GM10266 (cell line): ENCODE measurements around the gene MTREX.
A peak's percentile ranks its signal among the peaks of the same experiment; 100 is the strongest.

Source experiments
- DNase-seq: peaks from one replicate; pipeline ENCODE4 v3.0.0; 2012; ENCODE audit errors: extremely low spot score
- CTCF ChIP-seq: IDR thresholded peaks from 2 replicates; pipeline ENCODE4 v1.5.1; 2012; ENCODE audit warnings: mild to moderate bottlenecking, low read depth; ENCODE audit not compliant: control insufficient read depth, insufficient read depth; ENCODE audit errors: missing control alignments

The MTREX gene

DNA sequence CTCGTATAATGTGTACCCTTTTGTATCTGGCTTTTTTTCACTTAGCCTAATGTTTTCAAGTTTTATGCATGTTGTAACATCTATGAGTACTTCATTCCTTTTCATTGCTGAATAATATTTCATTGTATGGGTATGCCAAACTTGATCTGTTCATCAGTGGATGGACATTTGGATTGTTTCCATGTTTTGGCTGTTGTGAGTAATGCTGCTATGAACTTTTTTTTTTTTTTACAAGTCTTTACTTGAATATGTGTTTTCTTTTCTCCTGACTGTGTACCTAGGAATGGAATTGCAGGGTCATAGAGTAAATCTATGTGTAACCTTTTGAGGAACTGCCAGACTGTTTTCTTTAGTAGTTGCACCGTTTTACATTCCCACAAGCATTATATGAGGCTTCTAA, 52.4 kb downstream of the MTREX start:
- TF ChIP-seq CTCF = no peak
- no peak for DNase-seq

GRCh38 chr5:55363856-55364255, 56.1 kb downstream of the MTREX start:
- DNase-seq = no peak
- TF ChIP-seq CTCF = no peak

DNA sequence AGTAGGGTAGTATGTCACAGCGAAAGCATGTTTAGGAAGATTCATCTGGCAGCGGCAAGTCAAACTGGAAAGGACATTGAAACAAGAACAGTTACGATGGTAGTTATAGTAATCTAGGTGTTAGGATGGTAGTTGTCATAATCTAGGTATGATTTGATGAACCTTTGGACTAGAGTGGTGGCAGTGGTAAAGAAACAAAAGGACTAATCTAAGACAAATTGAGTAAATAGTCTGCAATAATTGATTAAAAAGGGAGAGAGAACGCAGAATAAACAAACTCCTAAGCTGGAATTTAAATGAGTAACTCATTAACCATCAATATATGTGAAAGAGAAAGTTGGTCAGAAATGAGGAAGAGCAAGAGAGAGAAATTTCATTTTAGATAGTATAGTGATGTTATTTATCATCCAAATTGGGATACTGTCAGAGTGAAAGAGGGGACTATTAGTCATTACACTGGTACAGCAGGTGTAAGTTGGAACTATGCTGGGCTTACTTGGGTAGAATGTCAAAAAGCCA, 56.8 kb downstream of the MTREX start:
- TF ChIP-seq CTCF = no peak

DNA sequence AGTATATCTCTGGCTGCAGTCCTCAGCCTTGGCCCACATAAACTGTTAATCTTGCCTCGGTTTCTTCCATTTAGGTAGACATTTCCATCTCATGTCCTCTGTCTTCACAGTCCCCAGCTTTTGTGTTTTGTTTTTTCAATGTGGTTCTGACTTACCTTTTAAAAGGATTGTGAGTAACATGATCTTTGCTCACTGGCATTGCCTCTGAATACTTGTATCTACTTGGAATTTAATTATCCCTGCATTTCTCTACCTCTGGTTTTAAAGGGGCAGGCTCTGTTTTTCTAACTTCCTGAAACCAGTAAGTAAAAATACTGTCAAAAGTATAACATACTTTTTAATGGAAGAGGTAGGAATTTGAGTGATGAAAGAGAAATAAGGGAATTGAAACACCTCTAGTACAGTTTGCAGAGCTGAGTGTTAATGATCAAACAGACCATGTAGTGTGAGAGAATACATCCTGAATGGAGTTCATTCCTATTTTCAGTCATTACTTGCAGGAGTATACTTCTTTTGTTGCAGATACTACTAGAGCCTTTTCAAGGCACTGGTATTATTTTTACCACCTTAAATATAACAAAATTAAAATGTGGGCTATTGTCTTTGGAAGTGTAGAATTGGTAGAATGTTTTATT, 62.6 kb downstream of the MTREX start:
- DNase-seq = no peak
- TF ChIP-seq CTCF = no peak

More for the DNA sequence above, 56.8 kb downstream of the MTREX start:
- DNase-seq = peak; percentile 29

DNA sequence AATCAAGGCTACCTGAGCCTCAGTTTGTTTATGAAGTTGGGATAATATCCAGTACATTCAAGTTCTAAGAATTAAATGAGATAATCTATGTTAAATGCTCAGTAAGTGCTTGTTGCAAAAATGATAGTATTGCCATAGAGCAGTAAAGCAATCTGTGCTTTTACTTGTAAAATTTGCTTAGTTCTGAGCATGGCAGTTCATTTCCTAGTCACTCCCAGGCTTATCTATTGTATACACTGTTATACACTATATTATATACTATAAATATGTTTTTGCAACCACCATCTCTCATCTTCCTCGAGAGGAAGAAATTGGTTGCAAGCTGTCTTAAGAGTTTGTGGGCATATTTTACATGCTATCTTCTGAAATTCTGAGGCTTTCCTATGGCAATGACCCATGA, 63.4 kb downstream of the MTREX start:
- TF ChIP-seq CTCF = no peak
- no peak for DNase-seq

DNA sequence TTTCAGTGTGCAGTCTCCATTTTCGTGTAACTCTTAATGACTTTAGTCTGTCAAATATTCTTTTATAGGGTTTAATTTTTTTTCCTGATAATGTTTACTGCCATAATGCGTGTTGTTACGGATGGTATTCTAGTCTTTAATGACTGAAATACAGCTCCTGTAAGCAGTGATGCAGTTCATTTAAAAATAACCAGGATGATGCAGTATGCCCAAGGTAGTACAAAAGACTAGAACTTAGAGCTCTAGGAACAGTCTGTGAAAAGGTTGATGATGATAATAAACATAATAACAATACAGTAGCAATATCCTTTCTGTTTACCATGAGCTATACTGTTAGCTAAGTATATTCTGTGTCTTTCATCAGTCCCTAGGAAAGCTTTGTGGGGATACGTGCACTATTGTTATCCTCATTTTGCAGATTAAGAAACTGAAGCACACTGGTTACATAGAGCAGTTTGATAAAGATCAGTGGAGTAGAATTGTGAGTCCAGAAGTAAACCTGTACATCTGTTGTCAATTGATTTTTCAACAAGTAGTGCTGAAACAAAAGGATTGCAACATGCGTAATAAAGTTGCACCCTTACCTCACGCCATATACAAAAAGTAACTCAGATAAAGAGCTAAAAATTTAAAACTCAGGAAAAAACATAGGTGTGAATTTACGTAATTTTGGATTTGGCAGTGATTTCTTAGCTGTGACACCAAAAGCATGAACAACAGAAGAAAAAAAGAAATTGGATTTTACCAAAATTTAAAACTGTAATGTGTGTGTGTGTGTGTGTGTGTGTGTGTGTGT, 64.5 kb downstream of the MTREX start:
- no peak for TF ChIP-seq CTCF
- no peak for DNase-seq

DNA sequence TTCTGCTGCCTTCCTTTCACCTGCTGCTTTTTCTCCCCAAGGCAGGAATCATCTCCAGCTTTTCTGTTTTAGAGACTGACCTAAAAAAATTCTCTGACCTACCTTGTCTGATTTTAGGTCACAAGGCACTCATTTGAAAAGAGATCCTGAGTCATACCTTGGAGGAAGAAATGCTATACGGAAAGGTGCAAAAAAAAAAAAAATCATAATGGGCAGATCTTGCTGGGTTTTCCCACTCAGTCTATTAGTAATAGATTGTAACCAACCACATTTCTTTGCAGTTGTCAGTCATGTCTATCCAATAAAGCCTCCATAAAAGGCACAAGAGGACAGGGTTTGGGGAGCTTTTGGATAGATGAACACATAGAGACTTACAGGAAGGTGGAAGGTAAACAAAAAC, 70.0 kb downstream of the MTREX start:
- DNase-seq = no peak
- TF ChIP-seq CTCF = no peak
